WTC11 (cell line): ENCODE measurements around the gene NUCB2. TPM values are rescaled to one million over a fixed set of nuclear protein-coding genes. Genes with fewer than 3 reads are reported as not detected.
A peak's percentile ranks its signal among the peaks of the same experiment; 100 is the strongest.

ENCODE experiments used
- ATAC-seq: fragments of 200-7000 bp; cut with Tn5 transposase; 2 replicates; pipeline ENCODE4 v1.10.0; 2021; ENCODE audit warnings: mild to moderate bottlenecking, moderate library complexity
- CTCF ChIA-PET: fragments of 300-600 bp; sonication (Branson Sonifier 250); formaldehyde crosslinking; loops from one replicate; lab custom pipeline; 2021; ENCODE audit warnings: antibody characterized with exemption; lab: Charles Lee
- POLR2A ChIA-PET: fragments of 350-600 bp; sonication (Branson Sonifier 250); formaldehyde crosslinking; loops from one replicate; lab custom pipeline; 2021; ENCODE audit warnings: antibody characterized with exemption; lab: Charles Lee
- DNase-seq: peaks from one replicate; pipeline ENCODE4 v3.0.0; 2021; ENCODE audit warnings: low spot score
- H3K27ac Mint-ChIP-seq: 2 replicates; pipeline ENCODE4 v1.8.0; 2021; ENCODE audit warnings: mixed read lengths
- H3K27me3 Mint-ChIP-seq: 2 replicates; pipeline ENCODE4 v1.8.0; 2021; ENCODE audit warnings: low read depth, mild to moderate bottlenecking, moderate library complexity, mixed read lengths
- H3K36me3 Mint-ChIP-seq: 2 replicates; pipeline ENCODE4 v1.8.0; 2021; ENCODE audit warnings: mixed read lengths
- H3K4me1 Mint-ChIP-seq: 2 replicates; pipeline ENCODE4 v1.8.0; 2022; ENCODE audit warnings: mixed read lengths
- H3K4me3 Mint-ChIP-seq: 2 replicates; pipeline ENCODE4 v1.8.0; 2021; ENCODE audit warnings: mild to moderate bottlenecking, moderate library complexity, mixed read lengths
- H3K9me3 Mint-ChIP-seq: 2 replicates; pipeline ENCODE4 v1.8.0; 2021; ENCODE audit warnings: mixed read lengths
- AR ChIP-seq: fragments of 250-450 bp; sonication (Bioruptor Pico); IDR thresholded peaks from 2 replicates; pipeline ENCODE4 v1.9.0; 2021; ENCODE audit warnings: mild to moderate bottlenecking
- CREM ChIP-seq: sonication (generic); formaldehyde crosslinking; IDR thresholded peaks from 2 replicates; pipeline ENCODE4 v1.8.1; 2022; ENCODE audit warnings: mild to moderate bottlenecking, missing genetic modification reagents, moderate library complexity
- CTCF ChIP-seq: fragments of 200-600 bp; IDR thresholded peaks from 2 replicates; pipeline ENCODE4 v1.8.0; 2022; ENCODE audit warnings: antibody characterized with exemption
- E2F1 ChIP-seq: sonication (generic); formaldehyde crosslinking; IDR thresholded peaks from 2 replicates; pipeline ENCODE4 v1.8.0; 2022; ENCODE audit warnings: mild to moderate bottlenecking, missing genetic modification reagents
- EMX1 ChIP-seq: fragments of 250-450 bp; sonication (Bioruptor Pico); IDR thresholded peaks from 2 replicates; pipeline ENCODE4 v1.8.0; 2021; ENCODE audit warnings: mild to moderate bottlenecking
- ESRRA ChIP-seq: sonication (generic); formaldehyde crosslinking; IDR thresholded peaks from 2 replicates; pipeline ENCODE4 v1.8.1; 2022; ENCODE audit warnings: mild to moderate bottlenecking, missing genetic modification reagents, borderline replicate concordance
- IRF1 ChIP-seq: sonication (generic); formaldehyde crosslinking; IDR thresholded peaks from 2 replicates; pipeline ENCODE4 v1.8.0; 2023; ENCODE audit warnings: missing genetic modification reagents
- MLX ChIP-seq: sonication (generic); formaldehyde crosslinking; IDR thresholded peaks from 2 replicates; pipeline ENCODE4 v1.8.1; 2023; ENCODE audit warnings: mild to moderate bottlenecking, missing genetic modification reagents, moderate library complexity
- NR1H2 ChIP-seq: sonication (generic); formaldehyde crosslinking; IDR thresholded peaks from 2 replicates; pipeline ENCODE4 v1.9.0; 2021; ENCODE audit warnings: mild to moderate bottlenecking, moderate library complexity, missing genetic modification reagents
- OVOL2 ChIP-seq: fragments of 250-450 bp; sonication (Bioruptor Pico); IDR thresholded peaks from 2 replicates; pipeline ENCODE4 v1.9.0; 2021; ENCODE audit warnings: mild to moderate bottlenecking, borderline replicate concordance
- SMAD4 ChIP-seq: sonication (generic); formaldehyde crosslinking; IDR thresholded peaks from 2 replicates; pipeline ENCODE4 v1.8.0; 2022; ENCODE audit warnings: mild to moderate bottlenecking, missing genetic modification reagents
- SOX15 ChIP-seq: fragments of 250-450 bp; sonication (Bioruptor Pico); IDR thresholded peaks from 2 replicates; pipeline ENCODE4 v1.9.0; 2021; ENCODE audit warnings: mild to moderate bottlenecking
- TEAD1 ChIP-seq: sonication (generic); formaldehyde crosslinking; IDR thresholded peaks from 2 replicates; pipeline ENCODE4 v1.8.0; 2022; ENCODE audit warnings: mild to moderate bottlenecking, missing genetic modification reagents
- USF2 ChIP-seq: sonication (generic); formaldehyde crosslinking; IDR thresholded peaks from 2 replicates; pipeline ENCODE4 v1.8.1; 2023; ENCODE audit warnings: mild to moderate bottlenecking, missing genetic modification reagents, moderate library complexity
- ZNF121 ChIP-seq: sonication (generic); formaldehyde crosslinking; IDR thresholded peaks from 2 replicates; pipeline ENCODE4 v1.8.0; 2023; ENCODE audit warnings: missing genetic modification reagents
- ZNF396 ChIP-seq: fragments of 250-450 bp; sonication (Bioruptor Pico); IDR thresholded peaks from 2 replicates; pipeline ENCODE4 v1.8.0; 2021; ENCODE audit warnings: mild to moderate bottlenecking, moderate library complexity, borderline replicate concordance
- ZNF425 ChIP-seq: fragments of 250-450 bp; sonication (Bioruptor Pico); conservative IDR thresholded peaks from 2 replicates; pipeline ENCODE4 v1.9.0; 2021; ENCODE audit warnings: mild to moderate bottlenecking
- ZNF512 ChIP-seq: sonication (generic); formaldehyde crosslinking; IDR thresholded peaks from 2 replicates; pipeline ENCODE4 v1.8.1; 2022; ENCODE audit warnings: missing genetic modification reagents, borderline replicate concordance
- ZNF671 ChIP-seq: fragments of 250-450 bp; sonication (Bioruptor Pico); IDR thresholded peaks from 2 replicates; pipeline ENCODE4 v1.8.0; 2021; ENCODE audit warnings: mild to moderate bottlenecking
- total RNA-seq: library from RNA; stranded (reverse); gene quantifications from 3 replicates; pipeline ENCODE4 v1.2.3, GENCODE V29; 2021

NUCB2 gene
- total RNA-seq, 1 experiment from 2014 or later: 16.1 TPM

- H3K9me3 Mint-ChIP-seq: peaks cover 15% of the 10 kb centered on the region
- CTCF ChIA-PET: interaction anchor here (0.6 to 3.7 kb wide), 24 partner anchors 11 to 377 kb away, joined by 3 to 41 read pairs (median 4); partner anchors contain the start of genes KCNJ11, OTOG and PIK3C2A
- peaks cover 65% of the 10 kb centered on the region for H3K27me3 Mint-ChIP-seq
- H3K36me3 Mint-ChIP-seq: peaks cover 4% of the 10 kb centered on the region
- H3K4me1 Mint-ChIP-seq: peaks cover 27% of the 10 kb centered on the region
- H3K4me3 Mint-ChIP-seq: peak overlapping the region; percentile 82
- no peak for ATAC-seq
- no peak for TF ChIP-seq ZNF425 (CRISPR knock-in tag)
- TF ChIP-seq CREM (CRISPR knock-in tag): no peak
- TF ChIP-seq E2F1 (CRISPR knock-in tag): no peak
- TF ChIP-seq NR1H2: no peak
- 0 out of 2 replicates have a peak, but pooled peaks have one; percentile 21 for TF ChIP-seq ZNF512 (CRISPR knock-in tag)
- no peak for DNase-seq
- POLR2A ChIA-PET: interaction anchor here (0.6 to 0.9 kb wide), 2 partner anchors 80 to 194 kb away, joined by 3 read pairs; no protein-coding TSS in a partner anchor
- no peak overlapping the region for H3K27ac Mint-ChIP-seq
Measured at GRCh38 chr11:17353821-17354600, 77.5 kb downstream of the NUCB2 start.

GRCh38 chr11:17354601-17354991 lies 78.1 kb downstream of the NUCB2 start:
- Mint-ChIP-seq H3K27ac (no peak overlapping the region), H3K9me3 (peaks cover 19% of the 10 kb centered on the region), H3K27me3 (peaks cover 60% of the 10 kb centered on the region), H3K36me3 (peaks cover 7% of the 10 kb centered on the region), H3K4me1 (peaks cover 27% of the 10 kb centered on the region), H3K4me3 (peak overlapping the region; percentile 82)
- ATAC-seq: 0 out of 2 replicates have a peak, but pooled peaks have one; percentile 11
- peak; percentile 67 for DNase-seq
- ChIA-PET CTCF (interaction anchor here (0.6 to 3.7 kb wide), 13 partner anchors 12 to 174 kb away, joined by 3 to 41 read pairs (median 4); partner anchors contain the start of gene KCNJ11), POLR2A (no interaction called here)
- no peak for TF ChIP-seq OVOL2 (CRISPR knock-in tag)
- TF ChIP-seq MLX (CRISPR knock-in tag): no peak
- TF ChIP-seq SMAD4 (CRISPR knock-in tag): no peak
- TF ChIP-seq ZNF121: no peak
- TF ChIP-seq EMX1: no peak
- peak; percentile 47 for TF ChIP-seq CTCF

- no peak for DNase-seq
- Mint-ChIP-seq H3K4me1 (no peaks in the 10 kb centered on the region), H3K4me3 (no peak overlapping the region), H3K9me3 (peaks cover 36% of the 10 kb centered on the region), H3K27me3 (peaks cover 23% of the 10 kb centered on the region), H3K36me3 (peaks cover 38% of the 10 kb centered on the region), H3K27ac (no peak overlapping the region)
- CTCF ChIA-PET: interaction anchor here (1.7 to 2.2 kb wide), 2 partner anchors 12 to 161 kb away, joined by 5 to 13 read pairs; no protein-coding TSS in a partner anchor
- TF ChIP-seq SOX15 (CRISPR knock-in tag) (no peak), EMX1 (no peak), TEAD1 (CRISPR knock-in tag) (no peak), ESRRA (no peak), AR (CRISPR knock-in tag) (no peak), USF2 (CRISPR knock-in tag) (no peak), ZNF671 (CRISPR knock-in tag) (no peak), IRF1 (CRISPR knock-in tag) (no peak), ZNF396 (CRISPR knock-in tag) (no peak)
- POLR2A ChIA-PET: no interaction called here
- no peak for ATAC-seq
Measured at GRCh38 chr11:17366495-17366894, 90.0 kb downstream of the NUCB2 start.
